IMR-90 (cell line): ENCODE data around the gene CASZ1. TPM values are rescaled to one million over a fixed set of nuclear protein-coding genes. Genes with fewer than 3 reads are reported as not detected.

Experiments
- ATAC-seq: fragments of 200-7000 bp; cut with Tn5 transposase; 2 replicates; pipeline ENCODE4 v1.9.1; 2020; ENCODE audit warnings: low read depth, mild to moderate bottlenecking, moderate library complexity
- BruUV-seq: library from RNA; stranded (reverse); fragments of 400-500 nt; replicated peaks from 2 replicates; lab custom pipeline; 2021; lab: Mats Ljungman, UMichigan
- CTCF ChIA-PET: fragments of 300-600 bp; formaldehyde crosslinking; extraction: SDS; loops from one replicate; lab custom pipeline; 2021; ENCODE audit warnings: antibody characterized with exemption; lab: Yijun Ruan, JAX
- POLR2A ChIA-PET: fragments of 300-600 bp; sonication (Branson Sonifier 250); formaldehyde crosslinking; loops from one replicate; lab custom pipeline; 2022; ENCODE audit warnings: antibody characterized with exemption; ENCODE audit not compliant: unreplicated experiment; lab: Charles Lee
- DNase-seq: peaks from one replicate; pipeline ENCODE4 v3.0.0; 2013
- H2AFZ ChIP-seq: replicated peaks from 2 replicates; pipeline ENCODE3; 2013; ENCODE audit warnings: low read length, mild to moderate bottlenecking; ENCODE audit not compliant: poor library complexity
- H2AK5ac ChIP-seq: 2 replicates; pipeline ENCODE4 v1.6.1; 2013; ENCODE audit warnings: low read depth, low read length, inconsistent platforms
- H2AK9ac ChIP-seq: replicated peaks from 2 replicates; pipeline ENCODE3; 2013; ENCODE audit warnings: mild to moderate bottlenecking, low read depth, low read length, moderate library complexity; ENCODE audit not compliant: poor library complexity
- H2BK120ac ChIP-seq: 2 replicates; pipeline ENCODE4 v1.6.1; 2013; ENCODE audit warnings: low read depth, low read length, inconsistent platforms
- H2BK15ac ChIP-seq: 3 replicates; pipeline ENCODE4 v1.6.1; 2013; ENCODE audit warnings: low read depth, low read length, inconsistent platforms
- H2BK20ac ChIP-seq: 2 replicates; pipeline ENCODE4 v1.6.1; 2013; ENCODE audit warnings: low read depth, mild to moderate bottlenecking, inconsistent platforms, low read length, moderate library complexity
- H2BK5ac ChIP-seq: 2 replicates; pipeline ENCODE4 v1.6.1; 2013; ENCODE audit warnings: mild to moderate bottlenecking, low read depth, low read length, inconsistent platforms; ENCODE audit not compliant: poor library complexity, severe bottlenecking
- H3K14ac ChIP-seq: replicated peaks from 2 replicates; pipeline ENCODE4 v1.6.1; 2013; ENCODE audit warnings: low read depth, low read length, inconsistent platforms
- H3K18ac ChIP-seq: 2 replicates; pipeline ENCODE4 v1.6.1; 2013; ENCODE audit warnings: low read depth, low read length, control low read depth
- H3K23ac ChIP-seq: 2 replicates; pipeline ENCODE4 v1.6.1; 2013; ENCODE audit warnings: low read depth, low read length, inconsistent platforms
- H3K27ac ChIP-seq: 2 replicates; pipeline ENCODE4 v1.5.1; 2013; ENCODE audit warnings: mild to moderate bottlenecking, control low read depth, low read length; ENCODE audit not compliant: insufficient read depth
- H3K27me3 ChIP-seq: 2 replicates; pipeline ENCODE4 v1.6.1; 2013; ENCODE audit warnings: low read length; ENCODE audit not compliant: control insufficient read depth, insufficient read depth
- H3K36me3 ChIP-seq: 2 replicates; pipeline ENCODE4 v1.6.1; 2013; ENCODE audit warnings: low read length, mixed read lengths; ENCODE audit not compliant: control insufficient read depth, insufficient read depth
- H3K4ac ChIP-seq: 2 replicates; pipeline ENCODE4 v1.6.1; 2013; ENCODE audit warnings: low read depth, low read length, inconsistent platforms
- H3K4me1 ChIP-seq: 2 replicates; pipeline ENCODE4 v1.6.1; 2013; ENCODE audit warnings: low read length, mixed read lengths; ENCODE audit not compliant: control insufficient read depth, insufficient read depth
- H3K4me2 ChIP-seq: 2 replicates; pipeline ENCODE4 v1.6.1; 2013; ENCODE audit warnings: low read depth, mild to moderate bottlenecking, control low read depth, low read length, moderate library complexity
- H3K4me3 ChIP-seq: 2 replicates; pipeline ENCODE4 v1.5.1; 2013; ENCODE audit warnings: low read depth, mild to moderate bottlenecking, control low read depth, low read length, moderate library complexity; ENCODE audit not compliant: insufficient read depth
- H3K56ac ChIP-seq: 2 replicates; pipeline ENCODE4 v1.6.1; 2013; ENCODE audit warnings: low read length, inconsistent platforms; ENCODE audit not compliant: insufficient read depth; ENCODE audit errors: extremely low read depth
- H3K79me1 ChIP-seq, 2 experiments: 2 replicates each; pipeline ENCODE4 v1.6.1; 2013; ENCODE audit warnings: low read length in 2 of 2, inconsistent platforms in 1 of 2, low read depth in 1 of 2
- H3K9ac ChIP-seq: 2 replicates; pipeline ENCODE4 v1.6.1; 2013; ENCODE audit warnings: low read depth, low read length, control low read depth
- H3K9me1 ChIP-seq: 2 replicates; pipeline ENCODE4 v1.6.1; 2013; ENCODE audit warnings: low read length, inconsistent platforms; ENCODE audit not compliant: insufficient read depth
- H3K9me3 ChIP-seq: 2 replicates; pipeline ENCODE4 v1.6.1; 2013; ENCODE audit warnings: low read length; ENCODE audit not compliant: control insufficient read depth, insufficient read depth
- H4K20me1 ChIP-seq: 2 replicates; pipeline ENCODE4 v1.6.1; 2013; ENCODE audit warnings: low read length, inconsistent platforms; ENCODE audit not compliant: insufficient read depth
- H4K5ac ChIP-seq: 2 replicates; pipeline ENCODE4 v1.6.1; 2013; ENCODE audit warnings: mild to moderate bottlenecking, low read depth, low read length, control low read depth
- H4K8ac ChIP-seq, 2 experiments: 2 replicates each; pipeline ENCODE4 v1.6.1; 2013; ENCODE audit warnings: low read depth in 2 of 2, low read length in 2 of 2, control low read depth in 1 of 2, inconsistent platforms in 1 of 2
- H4K91ac ChIP-seq: 2 replicates; pipeline ENCODE4 v1.6.1; 2013; ENCODE audit warnings: low read depth, low read length, inconsistent platforms; ENCODE audit not compliant: insufficient read depth
- BHLHE40 ChIP-seq: fragments of 150-350 bp; IDR thresholded peaks from 2 replicates; pipeline ENCODE4 v1.6.1; 2016; ENCODE audit warnings: mild to moderate bottlenecking, low read depth, low read length
- CTCF ChIP-seq: conservative IDR thresholded peaks from 2 replicates; pipeline ENCODE4 v1.5.1; 2012; ENCODE audit warnings: mild to moderate bottlenecking, low read depth, low read length, improper control_type of control experiment
- FOS ChIP-seq: fragments of 150-350 bp; IDR thresholded peaks from 2 replicates; pipeline ENCODE4 v1.6.1; 2016; ENCODE audit warnings: low read depth, low read length
- MXI1 ChIP-seq: IDR thresholded peaks from 2 replicates; pipeline ENCODE4 v1.6.1; 2012; ENCODE audit warnings: low read depth, mild to moderate bottlenecking, low read length, moderate library complexity, borderline replicate concordance
- POLR2A ChIP-seq: IDR thresholded peaks from 2 replicates; pipeline ENCODE4 v1.6.1; 2012; ENCODE audit warnings: mild to moderate bottlenecking, low read depth, low read length
- RCOR1 ChIP-seq: IDR thresholded peaks from 2 replicates; pipeline ENCODE4 v1.6.1; 2012; ENCODE audit warnings: mild to moderate bottlenecking, low read length, improper control_type of control experiment; ENCODE audit not compliant: insufficient replicate concordance
- RFX5 ChIP-seq: IDR thresholded peaks from 2 replicates; pipeline ENCODE4 v1.8.0; 2012; ENCODE audit warnings: low read depth, mild to moderate bottlenecking, low read length, moderate library complexity
- WGBS, 2 experiments: methylation state at CpG; one replicate each; pipeline versions ENCODE4 v1.1.5 to v1.1.7; 2013; ENCODE audit warnings: missing lambda C conversion rate in 2 of 2; ENCODE audit not compliant: insufficient read length in 1 of 2; ENCODE audit errors: extremely low coverage in 2 of 2; 5-methylcytosine and 5-hydroxymethylcytosine counted together
- dilution Hi-C: fragments of 300-500 bp; cut with HindIII; formaldehyde crosslinking; loops from one replicate; pipeline ENCODE4 v1.14.3; 2018; ENCODE audit warnings: low sequenced_read_pairs; ENCODE audit not compliant: unreplicated experiment
- in situ Hi-C: fragments of 300-500 bp; cut with MboI; formaldehyde crosslinking; loops from 3 replicates; pipeline ENCODE4 v1.14.3; 2019; ENCODE audit warnings: low sequenced_read_pairs, inconsistent platforms, mixed read lengths
- intact Hi-C: fragments of 100-400 bp; cut with micrococcal nuclease; formaldehyde crosslinking; loops from 2 replicates; pipeline ENCODE4 v1.10.0; 2022
- polyA plus RNA-seq, 3 experiments: library from polyadenylated mRNA; depleted of rRNA; stranded (reverse); fragments of >200 nt; gene quantifications; 2 replicates each; pipeline ENCODE4 v1.2.3, GENCODE V29; 2012; ENCODE audit warnings: low replicate concordance in 1 of 3
- total RNA-seq: library from RNA; depleted of rRNA; stranded (reverse); fragments of >200 nt; gene quantifications from 2 replicates; pipeline ENCODE4 v1.2.3, GENCODE V29; 2012
- TF ChIP-seq, protein P1 (sequence below): fragments of 150-350 bp; IDR thresholded peaks from 2 replicates; pipeline ENCODE4 v1.6.1; 2016; ENCODE audit warnings: low read depth, mild to moderate bottlenecking, low read length, moderate library complexity, borderline replicate concordance

CASZ1 gene
- total and polyA plus RNA-seq, 2 of the 4 experiments (the other 2 are of a cell fraction): 0.18 to 0.24 TPM

DNA sequence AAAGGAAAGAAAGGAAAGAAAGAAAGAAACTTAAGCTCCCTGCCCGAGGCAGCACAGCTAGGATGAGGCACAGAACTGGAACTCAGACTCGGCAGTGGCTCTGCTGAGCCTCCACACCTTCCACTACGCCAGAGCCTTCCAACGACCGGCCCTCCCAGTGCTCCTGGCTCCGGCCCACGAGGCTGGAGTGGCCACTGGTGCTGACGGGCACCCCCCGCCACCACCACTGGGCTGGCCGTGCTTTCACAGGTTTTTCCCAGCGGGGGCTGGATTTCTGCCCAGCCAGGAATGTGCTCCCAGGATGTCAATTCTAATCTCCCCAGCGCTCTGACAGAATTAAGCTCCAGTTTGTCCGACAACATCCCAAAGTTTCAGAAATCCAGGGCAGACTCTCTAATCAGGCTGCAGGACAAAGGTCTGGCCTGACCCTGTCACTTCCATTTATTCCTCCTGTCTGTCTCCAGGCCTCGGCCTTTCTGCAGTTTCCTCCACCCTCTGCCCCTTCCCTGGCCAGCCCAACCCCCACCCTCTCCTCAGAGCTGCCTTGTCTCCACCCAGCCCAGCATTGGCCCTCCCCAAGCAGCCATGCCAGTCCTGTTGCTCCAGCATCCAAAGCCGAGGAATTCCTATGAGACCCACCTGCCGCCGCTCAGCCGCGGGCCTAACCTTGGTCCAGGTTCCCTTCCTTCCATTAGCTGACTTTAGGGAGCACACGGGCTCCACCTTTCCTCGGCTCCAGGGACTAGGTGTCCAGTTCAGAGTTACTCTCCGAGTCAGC lies 81.9 kb downstream of the CASZ1 start:
- Histone ChIP-seq H3K14ac (no peak overlapping the region), H4K8ac (no peak overlapping the region), H3K56ac (no peak overlapping the region), H3K9ac (no peak overlapping the region), H3K9me3 (no peaks in the 10 kb centered on the region), H3K4me3 (no peak overlapping the region), H4K5ac (no peak overlapping the region), H3K27ac (no peak overlapping the region), H4K91ac (no peak overlapping the region), H2AK5ac (no peak overlapping the region), H3K4ac (no peak overlapping the region), H3K23ac (no peak overlapping the region), H2BK120ac (no peak overlapping the region), H2BK5ac (no peak overlapping the region), H2BK15ac (no peak overlapping the region), H3K4me1 (no peaks in the 10 kb centered on the region), H3K4me2 (no peak overlapping the region), H3K18ac (no peak overlapping the region), H3K9me1 (no peaks in the 10 kb centered on the region), H4K20me1 (no peaks in the 10 kb centered on the region), H3K27me3 (peaks cover 52% of the 10 kb centered on the region; the same call in 1 of the 2 replicates), H2AFZ (no peak overlapping the region), H2AK9ac (peak overlapping the region; percentile 55), H2BK20ac (no peak overlapping the region), H3K79me1 (no peaks in the 10 kb centered on the region), H3K36me3 (no peaks in the 10 kb centered on the region)
- dilution Hi-C loops (no loop called here), in situ Hi-C loops (no loop called here), intact Hi-C loops (no loop called here)
- ATAC-seq (no peak), DNase-seq (no peak)
- POLR2A ChIA-PET: no interaction called here
- BruUV-seq: no TSS peak
- CTCF ChIA-PET: no interaction called here
- TF ChIP-seq RCOR1 (no peak), RFX5 (no peak), CTCF (no peak), MXI1 (no peak), FOS (no peak), POLR2A (no peak), BHLHE40 (no peak)
- TF ChIP-seq, protein P1, sequence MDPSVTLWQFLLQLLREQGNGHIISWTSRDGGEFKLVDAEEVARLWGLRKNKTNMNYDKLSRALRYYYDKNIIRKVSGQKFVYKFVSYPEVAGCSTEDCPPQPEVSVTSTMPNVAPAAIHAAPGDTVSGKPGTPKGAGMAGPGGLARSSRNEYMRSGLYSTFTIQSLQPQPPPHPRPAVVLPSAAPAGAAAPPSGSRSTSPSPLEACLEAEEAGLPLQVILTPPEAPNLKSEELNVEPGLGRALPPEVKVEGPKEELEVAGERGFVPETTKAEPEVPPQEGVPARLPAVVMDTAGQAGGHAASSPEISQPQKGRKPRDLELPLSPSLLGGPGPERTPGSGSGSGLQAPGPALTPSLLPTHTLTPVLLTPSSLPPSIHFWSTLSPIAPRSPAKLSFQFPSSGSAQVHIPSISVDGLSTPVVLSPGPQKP: no peak
- 67% methylated on average over 15 of the region's 22 CpGs; no CpG with 5 or more reads in 1 of the 2 experiments for WGBS, 2 experiments
